Activated naive CD4-positive, alpha-beta T cell treated with anti-CD3 and anti-CD28 coated beads for 36 hours (primary cell): Measurements from ENCODE around the gene SYP. TPM values are rescaled to one million over a fixed set of nuclear protein-coding genes. Genes with fewer than 3 reads are reported as not detected.
A peak's percentile ranks its signal among the peaks of the same experiment; 100 is the strongest.
"Not testable (repeated sequence)": the region's sequence is repeated elsewhere in the genome, so short reads cannot be mapped to it uniquely, and the experiment has no call there.

Source experiments
- CTCF ChIA-PET: fragments of 350-600 bp; sonication (Branson Sonifier 250); formaldehyde crosslinking; loops from one replicate; lab custom pipeline; 2021; ENCODE audit warnings: antibody characterized with exemption; lab: Charles Lee
- DNase-seq: peaks from one replicate; pipeline ENCODE4 v3.0.0-alpha.2; 2020
- H3K27ac Mint-ChIP-seq: one replicate; pipeline ENCODE4 v1.8.0; 2021; ENCODE audit warnings: mild to moderate bottlenecking, mixed read lengths
- H3K27me3 Mint-ChIP-seq: one replicate; pipeline ENCODE4 v1.8.0; 2021; ENCODE audit warnings: low read depth, mixed read lengths
- H3K36me3 Mint-ChIP-seq: one replicate; pipeline ENCODE4 v1.8.0; 2021; ENCODE audit warnings: low read depth, mixed read lengths
- H3K4me1 Mint-ChIP-seq: one replicate; pipeline ENCODE4 v1.8.0; 2021; ENCODE audit warnings: low read depth, mixed read lengths
- H3K4me3 Mint-ChIP-seq: one replicate; pipeline ENCODE4 v1.8.0; 2021; ENCODE audit warnings: mild to moderate bottlenecking, moderate library complexity, mixed read lengths
- H3K9me3 Mint-ChIP-seq: one replicate; pipeline ENCODE4 v1.8.0; 2021; ENCODE audit warnings: mixed read lengths
- intact Hi-C: fragments of 100-400 bp; cut with micrococcal nuclease; formaldehyde crosslinking; loops from one replicate; pipeline ENCODE4 v1.15.1; 2023
- total RNA-seq, 2 experiments: library from RNA; stranded (reverse); gene quantifications; one replicate each; pipeline ENCODE4 v1.2.3, GENCODE V29; 2021

The SYP gene
- total RNA-seq, 2 experiments from 2014 or later, result 2.5 to 2.6 TPM

DNA sequence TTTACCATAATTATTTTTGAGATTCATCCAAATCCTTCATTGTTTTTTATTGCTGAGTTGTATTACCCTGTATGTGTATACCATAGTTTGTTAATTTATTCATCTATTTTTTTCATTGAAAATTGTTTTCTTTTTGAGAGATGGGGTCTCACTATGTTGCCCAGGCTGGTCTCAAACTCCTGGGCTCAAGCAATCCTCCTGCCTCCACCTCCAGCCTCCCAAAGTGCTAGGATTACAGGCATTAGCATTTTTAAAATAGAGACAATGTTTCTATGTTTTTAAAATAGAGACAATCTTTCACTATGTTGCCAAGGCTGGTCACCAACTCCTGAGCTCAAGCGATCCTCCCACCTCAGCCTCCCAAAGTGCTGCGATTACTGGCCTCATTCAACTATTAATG lies 39.1 kb downstream of the SYP start:
- Mint-ChIP-seq H3K4me1 (peaks cover 13% of the 10 kb centered on the region), H3K27ac (no peak overlapping the region), H3K36me3 (no peaks in the 10 kb centered on the region), H3K4me3 (no peak overlapping the region), H3K27me3 (no peaks in the 10 kb centered on the region), H3K9me3 (no peaks in the 10 kb centered on the region)
- no peak for DNase-seq
- CTCF ChIA-PET, result no interaction called here
- intact Hi-C loops, result loop anchor here (5.0 to 10.0 kb wide), 2 partner anchors 86 to 204 kb away; partner anchors contain the start of genes OTUD5, PRAF2 and WDR45

DNA sequence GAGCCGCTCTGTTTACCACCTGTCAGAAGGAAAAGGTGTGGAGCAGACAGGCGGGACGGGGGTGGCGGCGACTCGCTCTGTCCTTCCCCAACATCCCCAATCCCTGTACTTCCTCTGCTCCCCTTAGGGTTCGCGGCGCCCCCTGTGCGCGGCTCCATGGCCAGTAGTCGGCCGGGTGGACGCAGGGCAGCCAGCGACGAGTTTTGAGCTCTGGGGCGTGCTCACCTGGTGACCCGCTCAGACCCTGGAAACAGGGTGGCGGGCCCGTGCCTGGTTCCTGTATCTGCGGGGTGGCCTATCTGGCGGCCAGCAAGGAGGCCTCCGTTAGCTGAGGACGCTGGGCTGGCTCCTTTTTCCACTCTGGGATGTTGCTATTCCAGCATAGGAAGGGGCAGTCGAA lies 42.8 kb downstream of the SYP start:
- Mint-ChIP-seq H3K9me3 (no peaks in the 10 kb centered on the region), H3K36me3 (no peaks in the 10 kb centered on the region), H3K27me3 (no peaks in the 10 kb centered on the region), H3K27ac (no peak overlapping the region), H3K4me1 (peaks cover 11% of the 10 kb centered on the region), H3K4me3 (no peak overlapping the region)
- intact Hi-C loops, result no loop called here
- CTCF ChIA-PET, result interaction anchor here (1.4 kb wide), 2 partner anchors 9 to 15 kb away, joined by 4 to 5 read pairs; no protein-coding TSS in a partner anchor
- DNase-seq, result no peak

DNA sequence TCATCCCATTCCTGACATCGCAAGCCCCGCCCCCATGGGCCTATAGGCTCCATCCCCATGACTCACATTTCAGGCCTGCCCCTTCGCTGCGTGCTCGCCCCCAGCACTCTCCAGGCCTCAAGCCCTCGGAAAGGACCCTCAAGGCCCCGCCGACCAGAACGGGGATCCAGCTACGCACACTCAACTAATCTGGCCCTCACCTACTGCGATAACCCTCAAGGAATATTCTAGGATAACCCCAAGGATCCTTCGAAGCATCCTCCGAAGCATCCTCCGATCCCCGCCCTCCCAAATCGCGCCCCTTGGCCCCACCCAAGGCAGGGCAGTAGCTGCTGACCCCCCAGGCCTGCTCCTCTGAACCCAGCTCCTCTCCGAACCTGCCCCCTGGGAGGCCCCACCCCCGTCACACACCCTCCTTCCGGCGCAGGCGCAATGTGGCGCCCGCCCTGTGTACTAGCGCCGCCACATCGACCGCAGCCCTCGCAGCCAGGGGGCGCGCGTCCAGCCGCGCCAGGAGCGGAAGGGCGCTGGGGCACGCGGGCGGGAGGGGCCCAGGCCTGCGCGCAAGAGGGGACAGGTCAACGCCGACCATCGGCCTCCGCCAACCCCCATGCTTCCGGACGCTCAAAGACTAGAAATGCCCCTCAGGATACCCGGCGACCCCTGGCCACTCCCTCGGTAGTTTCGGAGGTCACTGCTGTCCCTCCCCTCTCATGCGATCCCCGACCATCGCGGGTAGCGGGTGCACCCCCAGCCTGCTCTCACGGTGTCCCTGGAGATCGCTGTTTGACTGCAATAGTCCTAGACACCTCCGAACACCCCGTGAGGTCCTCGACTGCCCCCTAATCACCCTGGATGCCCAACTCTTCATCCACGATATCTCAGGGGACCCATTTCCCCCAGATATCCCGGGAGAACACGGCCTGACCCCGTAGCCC lies 43.8 kb downstream of the SYP start:
- no peaks in the 10 kb centered on the region for H3K36me3 Mint-ChIP-seq
- no peaks in the 10 kb centered on the region for H3K27me3 Mint-ChIP-seq
- no peaks in the 10 kb centered on the region for H3K9me3 Mint-ChIP-seq
- intact Hi-C loops, result loop anchor here (1.0 to 2.0 kb wide), 3 partner anchors 11 to 35 kb away; partner anchors contain the start of gene GPKOW
- peak overlapping the region; percentile 97 for H3K27ac Mint-ChIP-seq
- H3K4me1 Mint-ChIP-seq, result peaks cover 11% of the 10 kb centered on the region
- peak; percentile 88 for DNase-seq
- H3K4me3 Mint-ChIP-seq, result peak overlapping the region; percentile 92
- CTCF ChIA-PET, result interaction anchor here (0.5 to 1.1 kb wide), 9 partner anchors 9 to 109 kb away, joined by 3 to 8 read pairs (median 5); no protein-coding TSS in a partner anchor

DNA sequence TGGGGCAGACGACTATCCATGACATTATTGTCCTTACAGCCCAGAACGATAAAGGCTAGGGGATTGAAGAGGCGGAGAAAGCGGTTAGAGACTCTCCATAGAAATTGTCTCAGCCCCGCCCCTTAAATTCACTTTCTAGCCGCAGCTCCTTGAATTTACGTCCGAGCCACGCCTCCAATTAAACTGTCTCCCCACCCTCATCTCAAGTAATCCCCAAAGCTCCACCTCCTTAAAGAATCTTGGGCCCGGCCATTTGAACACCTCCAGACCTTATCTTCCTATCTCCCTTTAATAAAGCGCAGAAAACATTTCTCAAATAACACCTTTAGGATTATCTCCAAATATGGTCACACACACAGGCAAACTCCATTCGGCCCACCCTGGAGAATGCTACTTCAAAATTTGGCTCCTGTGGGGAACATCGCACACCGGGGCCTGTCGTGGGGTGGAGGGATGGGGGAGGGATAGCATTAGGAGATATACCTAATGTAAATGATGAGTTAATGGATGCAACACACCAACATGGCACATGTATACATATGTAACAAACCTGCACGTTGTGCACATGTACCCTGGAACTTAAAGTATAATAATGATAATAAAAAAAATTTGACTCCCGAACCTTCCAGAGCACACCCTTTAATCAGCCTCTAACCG lies 44.6 kb downstream of the SYP start:
- H3K4me1 Mint-ChIP-seq, result peaks cover 11% of the 10 kb centered on the region
- no peaks in the 10 kb centered on the region for H3K36me3 Mint-ChIP-seq
- H3K4me3 Mint-ChIP-seq, result peak overlapping the region; percentile 92
- H3K27ac Mint-ChIP-seq, result peak overlapping the region; percentile 97
- intact Hi-C loops, result loop anchor here (1.0 to 2.0 kb wide), 3 partner anchors 12 to 35 kb away; partner anchors contain the start of gene GPKOW
- CTCF ChIA-PET, result interaction anchor here (0.5 to 1.7 kb wide), 13 partner anchors 9 to 723 kb away, joined by 3 to 8 read pairs (median 5); no protein-coding TSS in a partner anchor
- no peaks in the 10 kb centered on the region for H3K27me3 Mint-ChIP-seq
- no peaks in the 10 kb centered on the region for H3K9me3 Mint-ChIP-seq
- peak; percentile 69 for DNase-seq

DNA sequence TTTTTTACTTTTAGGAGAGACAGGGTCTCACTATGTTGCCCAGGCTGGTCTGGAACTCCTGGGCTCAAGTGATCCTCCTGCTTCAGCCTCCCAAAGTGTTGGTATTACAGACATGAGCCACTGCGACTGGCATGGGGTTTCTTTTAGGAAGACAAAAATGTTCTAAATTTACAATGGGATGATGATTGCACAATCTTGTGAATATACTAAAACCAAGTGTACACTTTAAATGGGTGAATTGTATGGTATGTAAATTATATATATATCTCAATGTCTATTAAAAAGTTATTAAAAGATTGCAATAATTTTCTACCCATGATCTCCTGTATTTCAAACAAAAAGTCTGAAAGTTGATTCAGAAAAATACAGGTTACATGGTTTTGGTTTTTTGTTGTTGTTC lies 46.5 kb downstream of the SYP start:
- CTCF ChIA-PET, result interaction anchor here (0.6 to 1.7 kb wide), 3 partner anchors 11 to 104 kb away, joined by 4 to 7 read pairs (median 5); no protein-coding TSS in a partner anchor
- H3K27ac Mint-ChIP-seq, result no peak overlapping the region
- no peaks in the 10 kb centered on the region for H3K9me3 Mint-ChIP-seq
- DNase-seq, result no peak
- no peaks in the 10 kb centered on the region for H3K36me3 Mint-ChIP-seq
- no peak overlapping the region for H3K4me3 Mint-ChIP-seq
- intact Hi-C loops, result no loop called here
- H3K27me3 Mint-ChIP-seq, result no peaks in the 10 kb centered on the region
- H3K4me1 Mint-ChIP-seq, result peaks cover 11% of the 10 kb centered on the region

DNA sequence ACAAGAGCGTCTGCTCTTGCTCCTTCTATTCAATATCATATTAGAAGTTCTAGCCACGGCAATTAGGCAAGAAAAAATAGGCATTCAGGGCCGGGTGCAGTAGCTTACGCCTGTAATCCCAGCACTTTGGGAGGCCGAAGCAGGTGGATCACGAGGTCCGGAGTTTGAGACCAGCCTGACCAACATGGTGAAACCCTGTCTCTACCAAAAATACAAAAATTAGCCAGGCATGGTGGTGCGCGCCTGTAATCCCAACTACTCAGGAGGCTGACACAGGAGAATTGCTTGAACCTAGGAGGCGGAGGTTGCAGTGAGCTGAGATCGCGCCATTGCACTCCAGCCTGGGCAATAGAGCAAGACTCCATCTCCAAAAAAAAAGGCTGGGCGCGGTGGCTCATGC lies 50.7 kb downstream of the SYP start:
- H3K27ac Mint-ChIP-seq, DNase-seq, H3K27me3 Mint-ChIP-seq, H3K36me3 Mint-ChIP-seq, H3K4me3 Mint-ChIP-seq, H3K4me1 Mint-ChIP-seq, H3K9me3 Mint-ChIP-seq, intact Hi-C loops: not testable (repeated sequence)
- CTCF ChIA-PET, result interaction anchor here (0.6 to 0.7 kb wide), 3 partner anchors 123 to 698 kb away, joined by 3 to 4 read pairs (median 4); no protein-coding TSS in a partner anchor

DNA sequence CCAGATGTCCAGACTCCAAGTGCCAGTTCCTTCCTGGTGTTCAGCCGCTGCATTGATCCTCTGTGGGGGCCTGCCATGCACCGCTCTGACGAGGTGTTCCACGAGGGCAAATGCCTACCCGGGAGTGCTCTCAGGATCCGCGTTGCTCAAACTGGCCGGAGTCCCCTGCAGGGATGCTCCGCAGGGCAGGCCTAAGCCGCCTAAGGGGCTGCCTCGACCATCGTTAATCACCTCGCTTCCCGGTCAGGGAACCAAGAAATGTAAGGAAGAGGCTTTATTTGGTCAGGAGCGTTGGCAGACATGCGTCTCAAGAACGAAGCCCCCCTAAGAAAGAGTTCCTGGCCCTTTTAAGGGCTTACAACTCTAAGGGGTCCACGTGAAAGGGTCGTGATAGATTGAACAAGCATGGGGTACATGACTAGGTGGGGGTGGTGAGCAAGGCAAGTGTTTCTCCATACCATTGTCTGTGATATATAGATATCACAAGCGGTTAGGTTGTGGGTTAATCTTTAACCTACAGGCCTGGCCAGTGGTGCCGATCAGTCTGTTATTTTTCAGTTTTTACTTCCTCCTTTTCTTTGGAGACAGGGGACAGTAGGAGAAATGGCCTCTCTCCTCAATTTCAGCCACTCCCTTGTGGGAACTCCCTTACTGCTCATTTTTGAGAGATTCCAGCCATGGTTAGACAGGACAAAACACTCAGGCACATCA lies 51.4 kb downstream of the SYP start:
- intact Hi-C loops, H3K27me3 Mint-ChIP-seq, H3K4me3 Mint-ChIP-seq, H3K36me3 Mint-ChIP-seq, CTCF ChIA-PET, DNase-seq, H3K4me1 Mint-ChIP-seq, H3K9me3 Mint-ChIP-seq, H3K27ac Mint-ChIP-seq: not testable (repeated sequence)

DNA sequence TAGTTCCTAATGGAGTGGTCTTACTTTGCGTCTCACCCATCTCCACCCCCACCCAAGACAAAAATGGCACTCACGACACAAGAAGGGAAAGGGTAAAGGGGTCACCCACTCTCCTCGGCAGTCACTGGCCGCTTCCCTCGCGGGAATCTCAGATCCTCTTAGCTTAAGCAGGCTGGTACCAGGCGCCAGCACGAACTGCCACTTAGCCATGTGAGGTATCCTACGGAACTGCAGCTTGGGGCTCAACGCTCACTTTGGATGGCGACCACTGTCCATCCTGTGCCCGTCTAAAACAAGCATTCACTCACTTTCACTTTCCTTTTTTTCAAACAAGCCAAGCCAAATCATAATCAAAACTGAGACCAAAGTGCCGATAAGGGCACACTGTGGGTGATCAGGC lies 52.1 kb downstream of the SYP start:
- no peaks in the 10 kb centered on the region for H3K9me3 Mint-ChIP-seq
- intact Hi-C loops, result no loop called here
- no peak overlapping the region for H3K27ac Mint-ChIP-seq
- peaks cover 3% of the 10 kb centered on the region for H3K4me1 Mint-ChIP-seq
- no peaks in the 10 kb centered on the region for H3K36me3 Mint-ChIP-seq
- CTCF ChIA-PET, result no interaction called here
- no peaks in the 10 kb centered on the region for H3K27me3 Mint-ChIP-seq
- DNase-seq, result no peak
- no peak overlapping the region for H3K4me3 Mint-ChIP-seq

DNA sequence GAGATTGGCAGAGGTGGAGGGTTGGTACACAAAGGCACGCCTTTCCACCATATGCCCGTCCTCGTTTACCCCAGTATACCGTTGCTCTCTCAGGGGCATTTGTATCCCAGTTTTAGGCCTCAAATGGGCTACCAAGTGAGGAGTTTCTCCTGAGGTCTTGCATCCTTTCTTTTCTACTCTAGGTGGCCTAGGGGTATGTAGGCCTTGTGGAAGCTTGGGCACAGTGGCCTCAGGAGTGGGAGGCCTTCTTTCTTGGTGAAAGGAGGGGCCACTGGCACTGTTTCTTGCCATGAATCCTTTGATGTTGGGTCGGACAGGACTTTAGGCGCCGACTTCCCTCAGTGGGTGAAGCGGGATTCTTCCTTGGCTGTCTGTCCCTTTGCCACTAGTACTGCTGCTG lies 52.7 kb downstream of the SYP start:
- Mint-ChIP-seq H3K36me3 (no peaks in the 10 kb centered on the region), H3K4me1 (peaks cover 3% of the 10 kb centered on the region), H3K9me3 (no peaks in the 10 kb centered on the region), H3K27ac (no peak overlapping the region), H3K27me3 (no peaks in the 10 kb centered on the region), H3K4me3 (no peak overlapping the region)
- CTCF ChIA-PET, result no interaction called here
- DNase-seq, result no peak
- intact Hi-C loops, result no loop called here

DNA sequence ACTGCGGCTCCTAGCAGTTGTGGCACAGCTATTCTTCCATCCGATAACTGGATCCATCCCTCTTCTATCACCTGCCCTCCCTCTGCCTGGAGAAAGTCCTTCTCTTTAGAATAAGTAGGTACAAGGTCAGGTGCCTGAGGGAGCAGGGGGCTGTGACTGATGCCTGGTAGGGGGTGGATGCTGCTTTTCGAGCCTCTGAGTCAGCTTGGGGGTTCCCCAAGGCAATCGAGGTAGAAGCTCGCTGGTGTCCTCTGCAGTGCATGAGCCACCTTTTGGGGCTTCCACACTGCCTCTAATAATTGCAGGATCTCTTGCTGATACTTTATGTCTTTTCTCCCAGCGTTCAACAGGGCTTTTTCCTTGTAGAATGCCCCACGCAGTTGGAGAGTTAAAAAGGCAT lies 56.8 kb downstream of the SYP start:
- DNase-seq, result peak; percentile 41
- H3K4me3 Mint-ChIP-seq, H3K27ac Mint-ChIP-seq, H3K36me3 Mint-ChIP-seq, H3K4me1 Mint-ChIP-seq, H3K9me3 Mint-ChIP-seq, H3K27me3 Mint-ChIP-seq: not testable (repeated sequence)
- CTCF ChIA-PET, result interaction anchor here (0.6 to 1.9 kb wide), 7 partner anchors 11 to 46 kb away, joined by 3 to 8 read pairs (median 5); no protein-coding TSS in a partner anchor
- intact Hi-C loops, result loop anchor here (2.0 to 5.0 kb wide), 2 partner anchors 22 to 609 kb away; no protein-coding TSS in a partner anchor

DNA sequence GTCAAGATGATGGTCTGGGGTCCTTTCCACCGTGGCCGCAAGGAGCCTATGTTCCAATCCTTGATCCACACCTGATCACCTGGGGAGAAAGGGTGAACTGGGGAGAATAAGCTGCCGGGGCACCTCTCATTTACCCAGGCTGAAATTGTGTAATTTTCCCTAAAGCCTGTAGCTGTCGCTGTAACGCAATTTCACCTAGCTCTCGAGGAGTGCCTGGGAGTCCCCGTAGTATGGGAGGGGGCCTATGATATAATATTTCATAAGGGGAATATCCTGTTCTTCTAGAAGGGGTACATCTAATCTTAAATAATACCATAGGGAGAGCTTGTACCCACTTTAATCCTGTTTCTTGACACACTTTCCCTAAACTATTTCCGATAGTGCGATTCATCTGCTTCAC lies 57.7 kb downstream of the SYP start:
- not testable (repeated sequence) for H3K4me1 Mint-ChIP-seq, H3K9me3 Mint-ChIP-seq, DNase-seq, H3K27ac Mint-ChIP-seq, H3K36me3 Mint-ChIP-seq, H3K4me3 Mint-ChIP-seq, H3K27me3 Mint-ChIP-seq
- intact Hi-C loops, result loop anchor here (2.0 to 5.0 kb wide), 2 partner anchors 23 to 610 kb away; no protein-coding TSS in a partner anchor
- CTCF ChIA-PET, result interaction anchor here (0.7 to 1.9 kb wide), 8 partner anchors 12 to 50 kb away, joined by 3 to 8 read pairs (median 4); no protein-coding TSS in a partner anchor
